ENCODE measurements around the gene RCN1.
"Not testable (repeated sequence)": the region's sequence is repeated elsewhere in the genome, so short reads cannot be mapped to it uniquely, and the experiment has no call there.

RCN1 gene

GRCh38 chr11:32113200-32113919 is 22.5 kb downstream of the RCN1 start:
- no peak for DNase-seq (ENCODE audit: low spot score)

- DNase-seq (ENCODE audit: low spot score): no peak
Measured at GRCh38 chr11:32113920-32114203, 23.0 kb downstream of the RCN1 start.

- no peak for DNase-seq (ENCODE audit: low spot score)
Measured at GRCh38 chr11:32115446-32115845, 24.6 kb downstream of the RCN1 start.

- no peak for DNase-seq (ENCODE audit: low spot score)
Measured at GRCh38 chr11:32116668-32117067, 25.8 kb downstream of the RCN1 start.

GRCh38 chr11:32118025-32118974 is 27.4 kb downstream of the RCN1 start:
- DNase-seq (ENCODE audit: low spot score): no peak

- not testable (repeated sequence) for DNase-seq (ENCODE audit: low spot score)
Measured at GRCh38 chr11:32119139-32119538, 28.3 kb downstream of the RCN1 start.

GRCh38 chr11:32121012-32121411 is 30.1 kb downstream of the RCN1 start:
- DNase-seq (ENCODE audit: low spot score): no peak

- DNase-seq (ENCODE audit: low spot score): no peak
Measured at GRCh38 chr11:32122200-32122599, 31.3 kb downstream of the RCN1 start.

- no peak for DNase-seq (ENCODE audit: low spot score)
Measured at GRCh38 chr11:32131321-32131720, 40.4 kb downstream of the RCN1 start.

GRCh38 chr11:32136657-32137056 is 45.8 kb downstream of the RCN1 start:
- no peak for DNase-seq (ENCODE audit: low spot score)

- no peak for DNase-seq (ENCODE audit: low spot score)
Measured at GRCh38 chr11:32137263-32137662, 46.4 kb downstream of the RCN1 start.

- no peak for DNase-seq (ENCODE audit: low spot score)
Measured at GRCh38 chr11:32137869-32138268, 47.0 kb downstream of the RCN1 start.

- no peak for DNase-seq (ENCODE audit: low spot score)
Measured at GRCh38 chr11:32138902-32139301, 48.0 kb downstream of the RCN1 start.

GRCh38 chr11:32139896-32140520 is 49.1 kb downstream of the RCN1 start:
- DNase-seq (ENCODE audit: low spot score): no peak

GRCh38 chr11:32141745-32142546 is 51.1 kb downstream of the RCN1 start:
- no peak for DNase-seq (ENCODE audit: low spot score)

GRCh38 chr11:32143378-32143777 is 52.5 kb downstream of the RCN1 start:
- no peak for DNase-seq (ENCODE audit: low spot score)

- DNase-seq (ENCODE audit: low spot score): no peak
Measured at GRCh38 chr11:32145282-32145681, 54.4 kb downstream of the RCN1 start.

GRCh38 chr11:32148895-32149294 is 58.0 kb downstream of the RCN1 start:
- no peak for DNase-seq (ENCODE audit: low spot score)

GRCh38 chr11:32149748-32150147 is 58.9 kb downstream of the RCN1 start:
- DNase-seq (ENCODE audit: low spot score): no peak

GRCh38 chr11:32151027-32151426 is 60.2 kb downstream of the RCN1 start:
- DNase-seq (ENCODE audit: low spot score): no peak

- DNase-seq (ENCODE audit: low spot score): no peak
Measured at GRCh38 chr11:32152216-32152615, 61.3 kb downstream of the RCN1 start.

GRCh38 chr11:32152821-32153220 is 61.9 kb downstream of the RCN1 start:
- no peak for DNase-seq (ENCODE audit: low spot score)
